ENCODE measurements around the gene MROH2A.

- no peak for TF ChIP-seq EZH2 (IDR thresholded peaks at IDR 0.05; ENCODE audit: insufficient read depth, poor library complexity, severe bottlenecking)
- no peak for TF ChIP-seq EZH2phosphoT487 (IDR thresholded peaks at IDR 0.05; ENCODE audit: insufficient read depth, low read depth)
Measured at GRCh38 chr2:233811732-233812131, 33.6 kb downstream of the MROH2A start.
